IPS-20b (cell line): ENCODE measurements around the gene SLC35F3.
"Not testable (repeated sequence)": the region's sequence is repeated elsewhere in the genome, so short reads cannot be mapped to it uniquely, and the experiment has no call there.

Experiments
- H3K27ac ChIP-seq: one replicate; pipeline ENCODE4 v1.5.1; 2013; ENCODE audit warnings: low read length
- H3K27me3 ChIP-seq: 2 replicates; pipeline ENCODE4 v1.6.1; 2013; ENCODE audit warnings: mild to moderate bottlenecking, low read length, inconsistent platforms; ENCODE audit not compliant: insufficient read depth
- H3K36me3 ChIP-seq: 2 replicates; pipeline ENCODE4 v1.6.1; 2013; ENCODE audit warnings: low read depth, mild to moderate bottlenecking, inconsistent platforms, low read length, moderate library complexity; ENCODE audit not compliant: insufficient read depth
- H3K4me1 ChIP-seq: 2 replicates; pipeline ENCODE4 v1.6.1; 2013; ENCODE audit warnings: mild to moderate bottlenecking, control low read depth, inconsistent platforms, low read length, moderate library complexity; ENCODE audit not compliant: insufficient read depth
- H3K4me3 ChIP-seq: 2 replicates; pipeline ENCODE4 v1.5.1; 2013; ENCODE audit warnings: mild to moderate bottlenecking, low read length, inconsistent platforms
- H3K9ac ChIP-seq: 2 replicates; pipeline ENCODE4 v1.6.1; 2013; ENCODE audit warnings: low read depth, mild to moderate bottlenecking, inconsistent platforms, low read length, moderate library complexity
- H3K9me3 ChIP-seq: 2 replicates; pipeline ENCODE4 v1.6.1; 2013; ENCODE audit warnings: mild to moderate bottlenecking, low read depth, low read length, inconsistent platforms; ENCODE audit not compliant: insufficient read depth

The SLC35F3 gene

GRCh38 chr1:234208791-234209190, 304.3 kb downstream of the SLC35F3 start:
- no peak overlapping the region for H3K27ac ChIP-seq
- H3K27me3 ChIP-seq: peaks cover 10% of the 10 kb centered on the region
- H3K4me1 ChIP-seq: no peaks in the 10 kb centered on the region
- no peaks in the 10 kb centered on the region for H3K36me3 ChIP-seq
- H3K9ac ChIP-seq: no peak overlapping the region
- H3K9me3 ChIP-seq: peaks cover 7% of the 10 kb centered on the region; the same call in 1 of the 2 replicates
- no peak overlapping the region for H3K4me3 ChIP-seq

- not testable (repeated sequence) for H3K27ac ChIP-seq, H3K9ac ChIP-seq, H3K9me3 ChIP-seq, H3K4me1 ChIP-seq, H3K36me3 ChIP-seq, H3K4me3 ChIP-seq
- peaks cover 26% of the 10 kb centered on the region for H3K27me3 ChIP-seq
Observed at GRCh38 chr1:234210429-234210828, 306.0 kb downstream of the SLC35F3 start.

GRCh38 chr1:234211855-234212254, 307.4 kb downstream of the SLC35F3 start:
- H3K27me3 ChIP-seq: peaks cover 34% of the 10 kb centered on the region
- not testable (repeated sequence) for H3K9me3 ChIP-seq, H3K9ac ChIP-seq, H3K36me3 ChIP-seq, H3K27ac ChIP-seq, H3K4me1 ChIP-seq, H3K4me3 ChIP-seq

GRCh38 chr1:234212764-234213657, 308.5 kb downstream of the SLC35F3 start:
- H3K27me3 ChIP-seq: peaks cover 34% of the 10 kb centered on the region
- H3K9ac ChIP-seq: no peak overlapping the region
- H3K4me3 ChIP-seq: no peak overlapping the region

GRCh38 chr1:234213658-234214128, 309.2 kb downstream of the SLC35F3 start:
- Histone ChIP-seq H3K36me3 (no peaks in the 10 kb centered on the region), H3K27me3 (peaks cover 34% of the 10 kb centered on the region), H3K4me1 (peaks cover 5% of the 10 kb centered on the region; the same call in 1 of the 2 replicates), H3K27ac (no peak overlapping the region), H3K9me3 (peaks cover 7% of the 10 kb centered on the region; the same call in 1 of the 2 replicates), H3K9ac (no peak overlapping the region), H3K4me3 (peak overlapping the region; percentile 79)

More at GRCh38 chr1:234212764-234213657, 308.5 kb downstream of the SLC35F3 start:
- Histone ChIP-seq H3K27ac (no peak overlapping the region), H3K36me3 (no peaks in the 10 kb centered on the region), H3K9me3 (peaks cover 7% of the 10 kb centered on the region; the same call in 1 of the 2 replicates), H3K4me1 (peaks cover 5% of the 10 kb centered on the region; the same call in 1 of the 2 replicates)

GRCh38 chr1:234214129-234214910, 309.8 kb downstream of the SLC35F3 start:
- H3K4me1 ChIP-seq: peaks cover 5% of the 10 kb centered on the region; the same call in 1 of the 2 replicates
- H3K9ac ChIP-seq: peak overlapping the region; percentile 45; the same call in 1 of the 2 replicates
- no peaks in the 10 kb centered on the region for H3K36me3 ChIP-seq
- no peak overlapping the region for H3K27ac ChIP-seq
- peak overlapping the region; percentile 79 for H3K4me3 ChIP-seq
- peaks cover 4% of the 10 kb centered on the region; the same call in 1 of the 2 replicates for H3K9me3 ChIP-seq
- H3K27me3 ChIP-seq: peaks cover 34% of the 10 kb centered on the region

GRCh38 chr1:234214911-234215892, 310.7 kb downstream of the SLC35F3 start:
- Histone ChIP-seq H3K9me3 (no peaks in the 10 kb centered on the region), H3K9ac (peak overlapping the region; percentile 45; the same call in 1 of the 2 replicates), H3K4me1 (peaks cover 5% of the 10 kb centered on the region; the same call in 1 of the 2 replicates), H3K27me3 (peaks cover 34% of the 10 kb centered on the region), H3K4me3 (peak overlapping the region; percentile 79), H3K36me3 (no peaks in the 10 kb centered on the region), H3K27ac (no peak overlapping the region)

- H3K9me3 ChIP-seq: no peaks in the 10 kb centered on the region
- H3K36me3 ChIP-seq: no peaks in the 10 kb centered on the region
- H3K27me3 ChIP-seq: peaks cover 34% of the 10 kb centered on the region
- H3K4me3 ChIP-seq: no peak overlapping the region
- no peak overlapping the region for H3K27ac ChIP-seq
- H3K9ac ChIP-seq: no peak overlapping the region
- H3K4me1 ChIP-seq: peaks cover 5% of the 10 kb centered on the region; the same call in 1 of the 2 replicates
Observed at GRCh38 chr1:234216116-234216703, 311.7 kb downstream of the SLC35F3 start.

- Histone ChIP-seq H3K4me3 (no peak overlapping the region), H3K27me3 (peaks cover 34% of the 10 kb centered on the region), H3K27ac (no peak overlapping the region), H3K9me3 (no peaks in the 10 kb centered on the region), H3K4me1 (peaks cover 5% of the 10 kb centered on the region; the same call in 1 of the 2 replicates), H3K9ac (no peak overlapping the region), H3K36me3 (no peaks in the 10 kb centered on the region)
Observed at GRCh38 chr1:234217316-234217840, 312.9 kb downstream of the SLC35F3 start.

GRCh38 chr1:234218078-234218477, 313.6 kb downstream of the SLC35F3 start:
- Histone ChIP-seq H3K4me1 (peaks cover 5% of the 10 kb centered on the region; the same call in 1 of the 2 replicates), H3K27ac (no peak overlapping the region), H3K36me3 (no peaks in the 10 kb centered on the region), H3K4me3 (no peak overlapping the region), H3K9me3 (no peaks in the 10 kb centered on the region), H3K9ac (no peak overlapping the region), H3K27me3 (peaks cover 31% of the 10 kb centered on the region)
